ENCODE results near the gene RAPGEF4. TPM values are rescaled to one million over a fixed set of nuclear protein-coding genes. Genes with fewer than 3 reads are reported as not detected.

RAPGEF4 gene
- total and polyA plus RNA-seq, 2 of the 13 experiments (the other 11 are each of a cell fraction or from before 2014, with no cell fraction given) = 0.78 to 0.91 TPM

GRCh38 chr2:172806493-172806892 lies 70.8 kb downstream of the RAPGEF4 start:
- H3K27me3 ChIP-seq (ENCODE audit: control insufficient read depth in 1 of 2, insufficient read depth in 2 of 2, low read length in 2 of 2) = no peaks in the 10 kb centered on the region
- peak; percentile 42 for DNase-seq (ENCODE audit: low spot score)
- no peak overlapping the region for H3K4me2 ChIP-seq (ENCODE audit: low read depth, low read length)
- intact Hi-C loops (cut with micrococcal nuclease; ENCODE audit: unreplicated experiment) (loop anchor here (1.0 kb wide), 2 partner anchors 126 to 216 kb away; no protein-coding TSS in a partner anchor), in situ Hi-C loops (cut with HindIII; ENCODE audit: extremely low pct_ligation_motif_present, low pct_unique_long_range_greater_than_20kb) (loop anchor here (5.0 kb wide), 1 partner anchor 126 kb away; no protein-coding TSS in a partner anchor)
- H3K9me3 ChIP-seq (ENCODE audit: low read length) = peaks cover 21% of the 10 kb centered on the region
- ATAC-seq = peak; percentile 37; the same call in 1 of the 3 replicates
- no peak overlapping the region for H3K9ac ChIP-seq (ENCODE audit: insufficient read depth, low read depth, low read length)
- H3K79me2 ChIP-seq (ENCODE audit: insufficient read depth, low read length) = no peaks in the 10 kb centered on the region
- CTCF ChIA-PET (ENCODE audit: low intra/inter-chr PET ratio, low total read pairs) = interaction anchor here (0.9 to 3.8 kb wide), 3 partner anchors 59 to 215 kb away, joined by 3 to 52 read pairs (median 6); no protein-coding TSS in a partner anchor
- H2AFZ ChIP-seq (ENCODE audit: low read length) = no peak overlapping the region
- BruUV-seq (replicated peaks) = no TSS peak
- no peaks in the 10 kb centered on the region for H3K4me1 ChIP-seq (ENCODE audit: insufficient read depth, low read length)
- no peak overlapping the region for H3K27ac ChIP-seq (ENCODE audit: extremely low read length, insufficient read depth, low read length)
- 2% methylated on average over 2 of the region's 2 CpGs for WGBS (ENCODE audit: low lambda C conversion rate)
- no peak overlapping the region for H3K4me3 ChIP-seq (replicated peaks in 1 of 3; ENCODE audit: insufficient read depth in 1 of 3, low read depth in 2 of 3, low read length in 3 of 3)
- no peaks in the 10 kb centered on the region for H4K20me1 ChIP-seq (ENCODE audit: insufficient read depth, low read length)
- H3K36me3 ChIP-seq (replicated peaks in 1 of 2; ENCODE audit: control insufficient read depth in 1 of 2, insufficient read depth in 2 of 2, low read length in 2 of 2) = no peaks in the 10 kb centered on the region
- POLR2A ChIA-PET = no interaction called here
- FAIRE-seq = peak; percentile 92
- TF ChIP-seq CERS6 (CRISPR knock-in tag; IDR thresholded peaks at IDR 0.05) (no peak), IKZF1 (IDR thresholded peaks at IDR 0.05) (no peak), ZNF225 (CRISPR knock-in tag; IDR thresholded peaks at IDR 0.05) (no peak), TEAD2 (CRISPR knock-in tag; IDR thresholded peaks at IDR 0.05) (no peak), ZNF280B (CRISPR knock-in tag; IDR thresholded peaks at IDR 0.05; ENCODE audit: borderline replicate concordance) (no peak), THRA (CRISPR knock-in tag; IDR thresholded peaks at IDR 0.05; ENCODE audit: borderline replicate concordance) (peak; percentile 52; the same call in 1 of the 2 replicates), SMC3 (IDR thresholded peaks at IDR 0.05; ENCODE audit: low read length) (peak; percentile 76; the same call in 1 of the 2 replicates), XBP1 (CRISPR knock-in tag; IDR thresholded peaks at IDR 0.05) (no peak), ZNF17 (CRISPR knock-in tag; IDR thresholded peaks at IDR 0.05) (no peak), ZBTB33 (CRISPR knock-in tag; IDR thresholded peaks at IDR 0.05) (no peak), ZNF691 (CRISPR knock-in tag; IDR thresholded peaks at IDR 0.05; ENCODE audit: borderline replicate concordance, low read depth) (no peak), ZNF720 (CRISPR knock-in tag; IDR thresholded peaks at IDR 0.05) (no peak), SIN3B (IDR thresholded peaks at IDR 0.05; ENCODE audit: low read length) (no peak; the same call in 1 of the 2 replicates), MTA3 (CRISPR knock-in tag; IDR thresholded peaks at IDR 0.05) (no peak), HINFP (CRISPR knock-in tag; IDR thresholded peaks at IDR 0.05; ENCODE audit: low read depth) (no peak), FOXA3 (CRISPR knock-in tag; IDR thresholded peaks at IDR 0.05) (0 out of 2 replicates have a peak, but pooled peaks have one; percentile 27), BCL6 (CRISPR knock-in tag; IDR thresholded peaks at IDR 0.05) (no peak), ZNF121 (CRISPR knock-in tag; IDR thresholded peaks at IDR 0.05) (no peak)

Data from HepG2 (cell line).